ENCODE measurements around the gene SLC25A21.

GRCh38 chr14:36724162-36724561, 448.2 kb downstream of the SLC25A21 start:
- no peak for TF ChIP-seq ZNF239 (tag by site-specific recombination; IDR thresholded peaks at IDR 0.05)
- no peak for TF ChIP-seq CTCF (tag by site-specific recombination; IDR thresholded peaks at IDR 0.05)
- TF ChIP-seq ZSCAN18 (tag by site-specific recombination; IDR thresholded peaks at IDR 0.05) = no peak
- no peak for TF ChIP-seq ZNF10 (tag by site-specific recombination; IDR thresholded peaks at IDR 0.05)
